GM13976 (cell line): Measurements from ENCODE around the gene MADCAM1.

Experiments used
- DNase-seq: peaks from one replicate; pipeline ENCODE4 v3.0.0; 2012; ENCODE audit warnings: low spot score
- in situ Hi-C: fragments of 300-500 bp; cut with MboI; formaldehyde crosslinking; loops from one replicate; pipeline ENCODE4 v1.12.0; 2022; ENCODE audit warnings: low sequenced_read_pairs, mixed read lengths, inconsistent platforms; ENCODE audit not compliant: unreplicated experiment
- TF ChIP-seq, protein P1 (sequence below): IDR thresholded peaks from 2 replicates; pipeline ENCODE4 v1.5.1; 2012; ENCODE audit warnings: borderline replicate concordance, mild to moderate bottlenecking; ENCODE audit not compliant: insufficient read depth; ENCODE audit errors: extremely low read depth, missing control alignments, control extremely low read depth

Gene MADCAM1

DNA sequence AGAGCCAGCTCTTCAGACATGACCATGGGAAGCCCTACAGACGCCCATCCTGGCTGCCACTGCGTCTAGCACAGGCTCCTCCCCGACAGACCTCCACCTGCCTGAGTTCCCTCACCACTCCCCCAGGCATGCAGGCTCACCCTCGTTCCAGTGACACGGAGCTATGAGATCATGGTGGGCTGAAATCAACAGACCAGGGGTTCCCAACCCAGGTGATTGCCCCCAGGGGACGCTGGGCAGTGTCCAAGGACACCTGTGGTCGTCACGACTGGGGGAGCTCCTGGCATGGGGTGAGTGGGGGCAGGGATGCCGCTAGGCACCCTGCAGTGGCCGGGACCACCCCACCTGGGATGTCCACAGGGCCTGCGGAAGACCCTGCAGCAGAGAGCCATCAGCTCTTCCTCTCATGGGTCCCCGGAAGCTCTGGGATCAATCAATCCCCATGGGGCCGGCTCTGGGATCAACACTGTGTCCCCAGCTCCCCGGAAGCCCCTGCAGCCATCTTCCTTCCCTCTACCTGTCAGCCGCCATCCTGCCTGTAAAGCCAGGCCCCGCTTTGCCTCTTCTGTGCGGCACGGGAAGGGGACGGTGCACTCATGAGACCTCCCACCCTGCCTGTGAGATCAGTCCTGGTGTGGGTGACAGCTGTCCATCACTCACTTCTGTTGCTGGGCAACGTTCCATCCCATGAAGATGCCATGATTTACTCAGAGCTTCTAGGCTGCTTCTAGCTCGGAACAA lies 12.8 kb upstream of the MADCAM1 start:
- no peak for DNase-seq
- TF ChIP-seq, protein P1, sequence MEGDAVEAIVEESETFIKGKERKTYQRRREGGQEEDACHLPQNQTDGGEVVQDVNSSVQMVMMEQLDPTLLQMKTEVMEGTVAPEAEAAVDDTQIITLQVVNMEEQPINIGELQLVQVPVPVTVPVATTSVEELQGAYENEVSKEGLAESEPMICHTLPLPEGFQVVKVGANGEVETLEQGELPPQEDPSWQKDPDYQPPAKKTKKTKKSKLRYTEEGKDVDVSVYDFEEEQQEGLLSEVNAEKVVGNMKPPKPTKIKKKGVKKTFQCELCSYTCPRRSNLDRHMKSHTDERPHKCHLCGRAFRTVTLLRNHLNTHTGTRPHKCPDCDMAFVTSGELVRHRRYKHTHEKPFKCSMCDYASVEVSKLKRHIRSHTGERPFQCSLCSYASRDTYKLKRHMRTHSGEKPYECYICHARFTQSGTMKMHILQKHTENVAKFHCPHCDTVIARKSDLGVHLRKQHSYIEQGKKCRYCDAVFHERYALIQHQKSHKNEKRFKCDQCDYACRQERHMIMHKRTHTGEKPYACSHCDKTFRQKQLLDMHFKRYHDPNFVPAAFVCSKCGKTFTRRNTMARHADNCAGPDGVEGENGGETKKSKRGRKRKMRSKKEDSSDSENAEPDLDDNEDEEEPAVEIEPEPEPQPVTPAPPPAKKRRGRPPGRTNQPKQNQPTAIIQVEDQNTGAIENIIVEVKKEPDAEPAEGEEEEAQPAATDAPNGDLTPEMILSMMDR, result no peak
- in situ Hi-C loops, result no loop called here

- in situ Hi-C loops, result no loop called here
- DNase-seq, result no peak
These were observed 11.8 kb upstream of the MADCAM1 start for GRCh38 chr19:484494-484893.

DNA sequence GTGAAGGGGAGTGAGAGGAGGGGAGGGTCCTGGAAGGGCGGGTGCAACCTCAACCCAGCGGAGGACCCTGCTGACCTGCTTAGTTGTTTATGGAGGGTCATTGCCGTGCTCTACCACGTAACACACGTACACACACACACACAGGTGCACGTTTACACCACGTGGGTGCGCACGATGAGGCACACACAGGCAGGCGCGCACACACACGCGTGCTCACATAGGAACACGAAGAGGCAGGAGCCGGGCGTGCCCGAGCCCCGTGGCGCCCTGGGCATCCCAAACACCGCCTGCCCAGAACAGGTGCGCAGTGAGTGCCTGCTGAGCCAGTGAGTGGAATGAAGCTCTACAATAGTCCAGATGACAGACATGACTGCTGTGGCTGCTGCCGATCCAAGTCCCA lies 11.2 kb upstream of the MADCAM1 start:
- in situ Hi-C loops, result no loop called here
- TF ChIP-seq, protein P1, result no peak
- no peak for DNase-seq

More at GRCh38 chr19:484494-484893, 11.8 kb upstream of the MADCAM1 start:
- TF ChIP-seq, protein P1, result no peak

- DNase-seq, result no peak
- in situ Hi-C loops, result no loop called here
- TF ChIP-seq, protein P1, result no peak
These were observed 10.6 kb upstream of the MADCAM1 start for GRCh38 chr19:485583-486236.

DNA sequence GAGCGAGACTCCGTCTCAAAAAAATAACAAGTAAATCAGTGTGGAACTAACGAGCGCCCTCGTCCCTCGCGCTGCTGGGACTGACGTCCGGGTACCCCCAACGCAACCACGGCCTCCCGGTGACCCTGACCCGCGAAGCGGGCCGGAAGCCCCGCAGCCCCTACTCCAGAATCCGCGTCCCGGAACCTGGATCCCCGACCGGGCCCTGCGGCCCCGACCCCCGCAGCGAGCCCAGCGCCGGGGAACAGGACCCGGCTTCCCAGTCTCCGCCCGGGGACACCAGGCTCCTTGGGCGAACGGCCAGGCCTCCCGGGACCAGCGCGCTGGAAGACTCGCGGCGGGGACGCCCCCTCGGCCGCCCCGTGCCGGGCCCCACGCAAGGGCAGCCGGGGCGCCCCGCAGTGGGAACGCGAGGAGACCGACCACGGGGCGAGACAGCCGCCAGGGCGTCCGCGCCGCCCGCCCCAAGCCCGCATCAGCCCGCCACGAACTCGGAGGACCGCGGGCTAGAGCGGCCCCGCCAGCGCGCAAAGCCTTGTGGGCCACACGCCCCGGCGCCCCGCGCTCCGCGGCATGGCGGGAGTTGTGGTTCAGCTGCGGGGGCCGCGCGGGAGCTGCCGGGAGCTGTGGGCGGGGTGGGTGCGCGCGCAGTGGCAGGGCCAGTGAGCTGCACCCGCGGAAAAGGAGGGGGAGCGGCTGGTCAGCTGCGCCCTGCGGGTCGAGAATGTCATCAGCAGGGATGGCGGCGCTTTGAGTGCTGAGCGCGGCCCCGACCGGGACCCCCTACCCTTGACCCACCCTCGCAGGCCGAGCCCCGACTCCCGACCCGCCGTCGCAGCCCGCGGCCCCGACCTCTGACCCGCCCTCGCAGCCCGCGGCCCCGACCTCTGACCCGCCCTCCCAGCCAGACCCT lies 7.5 kb upstream of the MADCAM1 start:
- TF ChIP-seq, protein P1, result no peak
- in situ Hi-C loops, result no loop called here
- DNase-seq, result peak; percentile 98

- in situ Hi-C loops, result no loop called here
- peak; percentile 36 for DNase-seq
- TF ChIP-seq, protein P1, result no peak
These were observed 6.7 kb upstream of the MADCAM1 start for GRCh38 chr19:489418-490196.
